Posterior cingulate gyrus (tissue), 11 donors: ENCODE data around the gene ESR1.
"Not testable (repeated sequence)": the region's sequence is repeated elsewhere in the genome, so short reads cannot be mapped to it uniquely, and the experiment has no call there.

ENCODE experiments used
- DNase-seq, 10 donors: peaks; one replicate each; pipeline versions ENCODE4 v3.0.0 to v3.0.0-alpha.2; 2020 to 2021; ENCODE audit warnings: mixed read lengths in 3 of 10
- intact Hi-C: fragments of 100-400 bp; cut with DNase I; formaldehyde crosslinking; loops from one replicate; pipeline ENCODE4 v1.15.1; 2023

The ESR1 gene

GRCh38 chr6:151808371-151809241, 1.1 kb downstream of the ESR1 start:
- DNase-seq, result no peak
- intact Hi-C loops, result no loop called here

- intact Hi-C loops, result no loop called here
- DNase-seq, result no peak
Measured at GRCh38 chr6:151811081-151811480, 3.6 kb downstream of the ESR1 start.

GRCh38 chr6:151813858-151814257, 6.4 kb downstream of the ESR1 start:
- peak in 1 of 10 donors; percentile 66 for DNase-seq
- intact Hi-C loops, result no loop called here

GRCh38 chr6:151814614-151815013, 7.1 kb downstream of the ESR1 start:
- DNase-seq, result no peak
- intact Hi-C loops, result no loop called here

GRCh38 chr6:151822252-151823111, 15.0 kb downstream of the ESR1 start:
- intact Hi-C loops, result no loop called here
- DNase-seq, result no peak

GRCh38 chr6:151826517-151827142, 19.1 kb downstream of the ESR1 start:
- intact Hi-C loops, result no loop called here
- DNase-seq, result no peak

GRCh38 chr6:151832710-151833109, 25.2 kb downstream of the ESR1 start:
- intact Hi-C loops, result no loop called here
- no peak for DNase-seq

GRCh38 chr6:151835396-151835795, 27.9 kb downstream of the ESR1 start:
- no peak for DNase-seq
- intact Hi-C loops, result no loop called here

- intact Hi-C loops, result no loop called here
- DNase-seq, result no peak
Measured at GRCh38 chr6:151837223-151837622, 29.7 kb downstream of the ESR1 start.

- intact Hi-C loops, result no loop called here
- no peak for DNase-seq
Measured at GRCh38 chr6:151842816-151843215, 35.3 kb downstream of the ESR1 start.

GRCh38 chr6:151847064-151847463, 39.6 kb downstream of the ESR1 start:
- no peak for DNase-seq

GRCh38 chr6:151850479-151851003, 43.1 kb downstream of the ESR1 start:
- intact Hi-C loops, result no loop called here
- DNase-seq, result no peak

More at GRCh38 chr6:151847064-151847463, 39.6 kb downstream of the ESR1 start:
- intact Hi-C loops, result no loop called here

GRCh38 chr6:151858294-151858693, 50.8 kb downstream of the ESR1 start:
- DNase-seq, result no peak
- intact Hi-C loops, result no loop called here

- intact Hi-C loops, result no loop called here
- no peak for DNase-seq
Measured at GRCh38 chr6:151862461-151862860, 55.0 kb downstream of the ESR1 start.

- DNase-seq, intact Hi-C loops: not testable (repeated sequence)
Measured at GRCh38 chr6:151867361-151867869, 59.9 kb downstream of the ESR1 start.

- DNase-seq, result no peak
Measured at GRCh38 chr6:151869345-151869744, 61.9 kb downstream of the ESR1 start.

GRCh38 chr6:151869787-151870186, 62.3 kb downstream of the ESR1 start:
- DNase-seq, result no peak
- intact Hi-C loops, result no loop called here

More at GRCh38 chr6:151869345-151869744, 61.9 kb downstream of the ESR1 start:
- intact Hi-C loops, result no loop called here

- intact Hi-C loops, result no loop called here
- DNase-seq, result no peak
Measured at GRCh38 chr6:151870375-151870774, 62.9 kb downstream of the ESR1 start.

GRCh38 chr6:151875524-151875923, 68.0 kb downstream of the ESR1 start:
- no peak for DNase-seq
- intact Hi-C loops, result no loop called here

- no peak for DNase-seq
- intact Hi-C loops, result no loop called here
Measured at GRCh38 chr6:151876122-151876521, 68.6 kb downstream of the ESR1 start.

GRCh38 chr6:151877458-151877857, 70.0 kb downstream of the ESR1 start:
- intact Hi-C loops, result no loop called here
- DNase-seq, result no peak
